ENCODE measurements around the gene CHKA.

The CHKA gene

DNA sequence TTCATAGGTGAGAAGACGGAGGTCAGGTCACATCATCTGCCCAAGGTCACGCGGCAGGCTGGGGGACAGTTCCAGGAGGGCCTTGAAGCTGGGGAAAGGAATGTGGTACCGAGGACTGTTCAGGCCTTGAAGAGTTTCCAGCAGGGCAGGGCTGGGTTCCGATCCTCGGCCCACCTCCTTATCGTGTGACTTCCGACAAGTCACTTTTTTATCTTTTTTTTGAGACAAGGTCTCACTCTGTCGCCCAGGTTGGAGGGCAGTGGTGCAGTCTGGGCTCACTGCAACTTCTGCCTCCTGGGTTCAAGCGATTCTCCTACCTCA lies 90.1 kb downstream of the CHKA start:
- TF ChIP-seq POLR2AphosphoS5 (IDR thresholded peaks at IDR 0.05; ENCODE audit: low read depth, low read length) (no peak), FOXP2 (optimal IDR thresholded peaks at IDR 0.05; ENCODE audit: borderline replicate concordance, extremely low read depth, extremely low read length, insufficient read depth) (no peak), SIN3A (IDR thresholded peaks at IDR 0.05; ENCODE audit: borderline replicate concordance, insufficient read depth, low read length) (no peak), TAF1 (IDR thresholded peaks at IDR 0.05; ENCODE audit: borderline replicate concordance, insufficient read depth, low read length) (no peak)
- TF ChIP-seq, protein P1, sequence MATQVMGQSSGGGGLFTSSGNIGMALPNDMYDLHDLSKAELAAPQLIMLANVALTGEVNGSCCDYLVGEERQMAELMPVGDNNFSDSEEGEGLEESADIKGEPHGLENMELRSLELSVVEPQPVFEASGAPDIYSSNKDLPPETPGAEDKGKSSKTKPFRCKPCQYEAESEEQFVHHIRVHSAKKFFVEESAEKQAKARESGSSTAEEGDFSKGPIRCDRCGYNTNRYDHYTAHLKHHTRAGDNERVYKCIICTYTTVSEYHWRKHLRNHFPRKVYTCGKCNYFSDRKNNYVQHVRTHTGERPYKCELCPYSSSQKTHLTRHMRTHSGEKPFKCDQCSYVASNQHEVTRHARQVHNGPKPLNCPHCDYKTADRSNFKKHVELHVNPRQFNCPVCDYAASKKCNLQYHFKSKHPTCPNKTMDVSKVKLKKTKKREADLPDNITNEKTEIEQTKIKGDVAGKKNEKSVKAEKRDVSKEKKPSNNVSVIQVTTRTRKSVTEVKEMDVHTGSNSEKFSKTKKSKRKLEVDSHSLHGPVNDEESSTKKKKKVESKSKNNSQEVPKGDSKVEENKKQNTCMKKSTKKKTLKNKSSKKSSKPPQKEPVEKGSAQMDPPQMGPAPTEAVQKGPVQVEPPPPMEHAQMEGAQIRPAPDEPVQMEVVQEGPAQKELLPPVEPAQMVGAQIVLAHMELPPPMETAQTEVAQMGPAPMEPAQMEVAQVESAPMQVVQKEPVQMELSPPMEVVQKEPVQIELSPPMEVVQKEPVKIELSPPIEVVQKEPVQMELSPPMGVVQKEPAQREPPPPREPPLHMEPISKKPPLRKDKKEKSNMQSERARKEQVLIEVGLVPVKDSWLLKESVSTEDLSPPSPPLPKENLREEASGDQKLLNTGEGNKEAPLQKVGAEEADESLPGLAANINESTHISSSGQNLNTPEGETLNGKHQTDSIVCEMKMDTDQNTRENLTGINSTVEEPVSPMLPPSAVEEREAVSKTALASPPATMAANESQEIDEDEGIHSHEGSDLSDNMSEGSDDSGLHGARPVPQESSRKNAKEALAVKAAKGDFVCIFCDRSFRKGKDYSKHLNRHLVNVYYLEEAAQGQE (IDR thresholded peaks at IDR 0.05; ENCODE audit: insufficient read depth in 1 of 2, low read depth in 2 of 2, low read length in 2 of 2), result no peak

DNA sequence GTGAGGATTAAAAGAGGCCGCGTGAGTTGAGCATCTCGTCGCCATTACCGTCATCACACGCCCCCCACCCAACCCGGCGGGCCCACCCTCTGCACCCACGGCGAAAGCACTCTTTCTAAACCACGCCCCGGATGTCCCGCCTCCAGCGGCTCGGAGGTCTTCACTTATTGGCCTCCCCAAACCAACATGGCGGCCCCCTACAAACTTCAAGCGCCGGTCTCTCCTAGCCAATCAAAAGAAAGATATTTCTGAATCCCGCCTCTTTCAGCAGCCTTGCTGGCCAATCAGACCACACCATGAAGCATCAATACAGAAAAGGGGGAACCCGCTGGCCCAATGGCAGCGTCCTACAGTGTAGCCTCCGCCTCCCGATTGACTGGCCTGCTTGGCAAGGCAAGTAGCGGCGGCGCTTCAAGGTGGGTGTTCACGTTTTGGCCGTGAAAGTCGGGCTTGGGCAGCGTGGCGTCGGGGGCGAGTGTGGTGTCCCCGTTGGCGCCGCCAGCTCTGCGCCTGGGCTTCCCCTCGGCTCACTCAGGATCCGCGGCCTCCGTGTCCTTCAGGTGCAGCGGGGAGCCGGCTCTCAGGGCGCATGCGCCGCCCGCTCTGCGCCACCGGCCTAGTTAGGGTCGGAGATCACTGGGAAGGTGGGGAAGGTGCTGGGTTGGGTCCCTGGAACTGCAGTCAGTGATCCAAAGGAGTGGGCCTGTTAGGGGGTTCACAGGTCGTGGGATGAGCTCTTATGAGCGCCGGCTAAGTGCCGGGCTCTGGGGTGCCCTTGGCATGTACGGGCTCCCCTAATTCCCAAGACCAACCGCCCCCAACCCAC lies 90.7 kb downstream of the CHKA start, which contains the start of gene NDUFS8:
NDUFS8 (plus strand) TSS at position 364 of the 826 bp plus-strand sequence. CDS start 1,471 bp downstream, outside the sequence.
- TF ChIP-seq FOXP2 (optimal IDR thresholded peaks at IDR 0.05; ENCODE audit: borderline replicate concordance, extremely low read depth, extremely low read length, insufficient read depth) (peak; percentile 37), SIN3A (IDR thresholded peaks at IDR 0.05; ENCODE audit: borderline replicate concordance, insufficient read depth, low read length) (peak; percentile 55; the same call in 1 of the 2 replicates), TAF1 (IDR thresholded peaks at IDR 0.05; ENCODE audit: borderline replicate concordance, insufficient read depth, low read length) (peak; percentile 67; the same call in 1 of the 2 replicates), POLR2AphosphoS5 (IDR thresholded peaks at IDR 0.05; ENCODE audit: low read depth, low read length) (peak; percentile 92)
- TF ChIP-seq, protein P1 (IDR thresholded peaks at IDR 0.05; ENCODE audit: insufficient read depth in 1 of 2, low read depth in 2 of 2, low read length in 2 of 2), result no peak

GRCh38 chr11:68028802-68029545 lies 92.2 kb downstream of the CHKA start:
- TF ChIP-seq POLR2AphosphoS5 (IDR thresholded peaks at IDR 0.05; ENCODE audit: low read depth, low read length) (no peak), TAF1 (IDR thresholded peaks at IDR 0.05; ENCODE audit: borderline replicate concordance, insufficient read depth, low read length) (no peak), SIN3A (IDR thresholded peaks at IDR 0.05; ENCODE audit: borderline replicate concordance, insufficient read depth, low read length) (no peak), FOXP2 (optimal IDR thresholded peaks at IDR 0.05; ENCODE audit: borderline replicate concordance, extremely low read depth, extremely low read length, insufficient read depth) (no peak)
- TF ChIP-seq, protein P1 (IDR thresholded peaks at IDR 0.05; ENCODE audit: insufficient read depth in 1 of 2, low read depth in 2 of 2, low read length in 2 of 2), result no peak

GRCh38 chr11:68027667-68028066 lies 93.5 kb downstream of the CHKA start:
- TF ChIP-seq, protein P1 (IDR thresholded peaks at IDR 0.05; ENCODE audit: insufficient read depth in 1 of 2, low read depth in 2 of 2, low read length in 2 of 2), result no peak
- TF ChIP-seq FOXP2 (optimal IDR thresholded peaks at IDR 0.05; ENCODE audit: borderline replicate concordance, extremely low read depth, extremely low read length, insufficient read depth) (no peak), SIN3A (IDR thresholded peaks at IDR 0.05; ENCODE audit: borderline replicate concordance, insufficient read depth, low read length) (no peak), TAF1 (IDR thresholded peaks at IDR 0.05; ENCODE audit: borderline replicate concordance, insufficient read depth, low read length) (no peak)
